ENCODE data around the gene MFSD11.
"Not testable (repeated sequence)": the region's sequence is repeated elsewhere in the genome, so short reads cannot be mapped to it uniquely, and the experiment has no call there.

MFSD11 gene

DNA sequence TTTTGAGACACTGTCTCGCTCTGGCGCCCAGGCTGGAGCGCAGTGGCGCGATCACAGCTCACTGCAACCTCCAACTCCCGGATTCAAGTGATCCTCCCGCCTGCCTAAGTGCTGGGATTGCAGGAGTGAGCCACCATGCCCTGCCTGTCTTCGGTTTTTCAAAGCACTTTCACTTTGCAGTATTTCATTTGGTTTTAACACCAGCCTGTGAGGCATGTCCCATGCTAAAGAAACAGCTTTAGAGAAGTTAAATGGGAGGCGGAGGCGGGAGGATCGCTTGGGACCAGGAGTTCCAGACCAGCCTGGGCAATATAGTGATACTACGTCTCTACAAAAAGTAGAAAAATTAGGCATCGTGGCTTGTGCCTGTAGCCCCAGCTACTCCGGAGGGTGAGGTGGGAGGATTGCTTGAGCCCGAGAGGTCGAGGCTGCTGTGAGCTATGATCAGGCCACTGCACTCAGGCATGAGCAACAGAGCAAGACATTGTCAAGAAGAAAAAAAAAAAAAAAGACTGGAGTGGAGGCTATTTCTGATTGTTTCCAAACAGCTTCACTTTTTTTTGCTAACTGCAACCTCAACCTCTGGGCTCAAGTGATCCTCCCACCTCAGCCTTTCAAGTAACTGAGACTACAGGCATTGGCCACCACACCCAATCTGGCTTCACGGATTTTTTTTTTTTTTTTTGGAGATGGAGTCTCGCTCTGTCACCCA, 10.0 kb upstream of the MFSD11 start:
- DNase-seq = no peak

DNA sequence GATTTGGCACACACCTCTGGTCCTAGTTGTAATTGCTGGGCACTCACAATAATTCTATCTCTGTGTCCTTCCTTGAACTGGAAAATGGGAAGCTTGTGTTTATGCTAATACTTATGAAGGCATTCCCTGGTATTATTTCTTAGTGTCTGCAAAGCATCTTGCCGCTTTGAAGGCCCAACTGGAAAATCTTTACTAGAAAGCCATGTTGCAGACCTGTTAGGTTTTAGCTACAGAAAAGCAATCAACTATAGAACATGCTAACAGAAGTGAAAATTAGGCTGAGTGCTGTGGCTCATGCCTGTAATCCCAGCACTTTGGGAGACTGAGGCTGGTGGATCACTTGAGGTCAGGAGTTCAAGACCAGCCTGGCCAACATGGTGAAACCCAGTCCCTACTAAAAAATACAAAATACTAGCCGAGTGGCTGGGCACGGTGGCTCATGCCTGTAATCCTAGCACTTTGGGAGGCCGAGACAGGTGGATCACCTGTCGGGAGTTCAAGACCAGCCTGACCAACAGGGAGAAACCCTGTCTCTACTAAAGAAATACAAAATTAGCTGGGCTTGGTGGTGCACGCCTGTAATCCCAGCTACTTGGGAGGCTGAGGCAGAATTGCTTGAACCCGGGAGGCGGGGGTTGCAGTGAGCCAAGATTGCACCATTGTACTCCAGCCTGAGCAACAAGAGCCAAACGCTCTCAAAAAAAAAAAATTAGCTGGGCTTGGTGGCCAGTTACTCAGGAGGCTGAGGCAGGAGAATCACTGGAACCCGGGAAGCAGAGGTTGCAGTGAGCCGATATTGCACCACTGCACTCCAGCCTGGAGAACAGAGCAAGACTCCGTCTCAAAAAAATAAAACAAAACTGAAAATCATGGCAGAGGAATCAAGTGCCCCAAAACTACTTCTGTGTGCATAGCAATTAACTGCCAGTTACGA, 5.9 kb upstream of the MFSD11 start:
- not testable (repeated sequence) for DNase-seq

DNA sequence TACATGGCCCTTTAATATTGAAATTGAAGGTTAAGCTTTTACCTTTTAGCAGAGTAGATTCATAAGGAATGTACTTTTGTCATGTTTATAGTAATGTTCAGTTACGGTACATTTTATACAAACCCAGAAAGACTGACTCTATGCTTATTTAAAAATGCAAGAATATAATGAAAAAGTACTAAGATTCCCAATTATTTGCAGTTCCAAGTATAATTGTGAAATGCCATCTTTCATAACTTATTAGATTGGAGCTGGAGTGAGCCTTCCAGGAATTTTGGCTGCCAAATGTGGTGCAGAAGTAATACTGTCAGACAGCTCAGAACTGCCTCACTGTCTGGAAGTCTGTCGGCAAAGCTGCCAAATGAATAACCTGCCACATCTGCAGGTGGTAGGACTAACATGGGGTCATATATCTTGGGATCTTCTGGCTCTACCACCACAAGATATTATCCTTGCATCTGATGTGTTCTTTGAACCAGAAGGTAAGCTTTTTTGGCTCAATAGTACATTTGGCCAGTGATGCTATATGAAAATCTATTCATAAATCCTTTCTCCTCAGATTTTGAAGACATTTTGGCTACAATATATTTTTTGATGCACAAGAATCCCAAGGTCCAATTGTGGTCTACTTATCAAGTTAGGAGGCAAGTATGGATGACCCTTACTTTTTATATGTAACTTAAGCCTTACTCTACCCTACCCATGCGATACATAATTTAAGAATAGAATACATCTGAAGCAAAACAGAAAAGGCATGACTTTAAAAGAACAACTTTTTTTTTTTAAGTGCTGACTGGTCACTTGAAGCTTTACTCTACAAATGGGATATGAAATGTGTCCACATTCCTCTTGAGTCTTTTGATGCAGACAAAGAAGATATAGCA, 4.9 kb upstream of the MFSD11 start:
- DNase-seq = no peak

DNA sequence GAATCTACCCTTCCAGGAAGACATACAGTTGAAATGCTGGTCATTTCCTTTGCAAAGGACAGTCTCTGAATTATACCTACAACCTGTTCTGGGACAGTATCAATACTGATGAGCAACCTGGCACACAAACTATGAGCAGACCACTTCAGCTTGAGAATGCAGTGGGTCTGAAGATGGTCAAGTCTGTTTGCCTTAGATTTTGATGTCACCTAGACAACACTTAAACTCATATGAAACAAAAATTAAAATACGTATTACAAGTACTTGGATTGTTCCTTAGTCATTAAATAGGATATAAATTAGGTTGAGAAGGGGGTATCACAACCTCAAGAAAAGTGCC, 4.3 kb upstream of the MFSD11 start:
- DNase-seq = no peak

DNA sequence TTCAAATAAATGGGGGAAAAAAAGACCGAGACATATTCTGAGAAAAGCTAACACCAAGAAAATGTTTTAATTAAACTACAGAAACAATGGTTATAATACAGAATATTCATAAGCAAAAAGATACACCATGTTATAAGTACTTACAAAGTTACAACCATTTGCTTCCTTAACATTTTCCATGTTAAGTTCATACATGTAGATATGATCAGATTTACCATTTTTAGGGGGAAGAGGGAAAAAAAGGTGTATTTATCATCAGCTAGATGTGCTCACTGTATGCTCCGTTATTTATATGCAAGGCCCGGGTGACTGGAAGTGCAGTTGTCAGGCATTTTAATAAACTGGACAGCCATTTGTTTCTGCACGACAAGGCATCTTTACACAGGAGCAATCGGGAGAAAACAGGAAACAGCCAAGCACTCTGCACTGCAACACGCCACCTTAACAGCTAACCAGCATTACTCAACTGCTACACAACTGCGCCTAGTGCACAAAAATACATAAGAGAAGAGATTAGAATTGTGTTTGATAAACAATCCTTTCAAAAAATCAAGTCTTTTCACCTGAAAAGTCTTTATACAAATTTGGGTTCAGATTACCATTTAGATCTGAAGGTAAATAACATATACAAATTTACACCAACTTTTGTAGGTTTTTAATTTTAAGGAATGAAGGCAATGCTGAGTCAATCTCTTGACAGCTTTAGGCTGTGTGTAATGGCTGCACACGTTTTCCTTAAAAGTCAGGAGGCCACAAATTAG, 3.7 kb upstream of the MFSD11 start:
- DNase-seq = no peak

- DNase-seq = no peak
Measured at GRCh38 chr17:76735006-76735405, 2.9 kb upstream of the MFSD11 start.

- no peak for DNase-seq
Measured at GRCh38 chr17:76735586-76736348, 2.2 kb upstream of the MFSD11 start.

GRCh38 chr17:76736349-76737081, 1.4 kb upstream of the MFSD11 start:
- peak; percentile 34 for DNase-seq

GRCh38 chr17:76737082-76737675, 740 bp upstream of the MFSD11 start, which contains the start of gene SRSF2:
Gene SRSF2, minus strand, starts transcription at chr17:76737331. Its CDS starts 171 bp downstream, at chr17:76737160.
- peak; percentile 98 for DNase-seq

DNA sequence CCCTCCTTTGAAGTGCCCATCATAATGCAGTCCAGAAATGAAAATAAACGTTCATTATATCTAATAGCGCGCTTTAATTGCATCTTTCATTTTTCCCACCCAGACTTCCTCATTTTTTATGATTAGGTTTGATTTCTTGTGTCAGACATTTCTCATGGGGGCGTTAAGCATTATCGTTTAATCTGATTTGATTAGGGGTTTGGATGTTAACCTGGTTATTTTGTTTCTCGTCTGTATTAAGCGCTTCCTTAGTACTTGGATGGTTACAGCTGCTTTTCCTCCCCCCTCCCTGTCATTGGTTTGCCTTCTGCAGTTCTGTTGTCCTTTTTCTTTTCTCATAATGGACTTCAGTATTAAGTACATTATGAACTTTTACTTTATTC, 540 bp downstream of the MFSD11 start:
- DNase-seq = no peak

GRCh38 chr17:76739568-76740115, 1.7 kb downstream of the MFSD11 start:
- not testable (repeated sequence) for DNase-seq

- no peak for DNase-seq
Measured at GRCh38 chr17:76740329-76741118, 2.6 kb downstream of the MFSD11 start.

DNA sequence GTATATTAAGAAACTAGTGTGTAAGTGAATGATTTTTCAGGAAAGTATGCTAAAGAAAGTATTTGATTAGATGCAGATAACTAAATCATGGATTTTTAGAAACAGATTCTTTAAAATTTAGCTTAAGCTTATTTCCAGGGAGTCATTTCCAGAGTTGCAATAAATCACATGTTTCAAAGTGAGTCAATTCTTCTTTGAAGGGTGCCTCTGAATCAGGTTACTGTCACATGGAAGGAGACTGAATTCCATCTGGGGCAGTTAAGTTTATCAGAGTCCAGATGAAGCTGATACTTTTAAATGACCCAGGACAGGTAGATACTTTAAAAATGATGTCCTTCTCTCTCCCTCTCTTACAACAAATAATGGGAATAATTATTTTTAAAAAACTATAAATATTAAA, 5.0 kb downstream of the MFSD11 start:
- DNase-seq = no peak

- DNase-seq = no peak
Measured at GRCh38 chr17:76744747-76745146, 6.8 kb downstream of the MFSD11 start.

DNA sequence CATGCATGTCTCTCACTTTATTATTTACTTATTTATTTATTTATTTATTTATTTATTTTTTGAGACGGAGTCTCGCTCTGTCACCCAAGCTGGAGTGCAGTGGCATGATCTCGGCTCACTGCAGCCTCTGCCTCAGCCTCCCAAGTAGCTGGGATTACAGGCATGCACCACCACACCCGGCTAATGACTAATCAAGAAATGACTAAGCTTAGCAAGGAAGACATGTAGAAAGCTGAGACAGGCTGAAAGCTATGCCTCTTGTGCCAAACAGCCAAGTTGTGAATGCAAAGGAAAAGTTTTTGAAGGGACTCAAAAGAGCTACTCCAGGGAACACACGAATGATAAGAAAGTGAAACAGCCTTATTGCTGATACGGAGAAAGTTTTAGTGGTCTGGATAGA, 7.9 kb downstream of the MFSD11 start:
- not testable (repeated sequence) for DNase-seq

DNA sequence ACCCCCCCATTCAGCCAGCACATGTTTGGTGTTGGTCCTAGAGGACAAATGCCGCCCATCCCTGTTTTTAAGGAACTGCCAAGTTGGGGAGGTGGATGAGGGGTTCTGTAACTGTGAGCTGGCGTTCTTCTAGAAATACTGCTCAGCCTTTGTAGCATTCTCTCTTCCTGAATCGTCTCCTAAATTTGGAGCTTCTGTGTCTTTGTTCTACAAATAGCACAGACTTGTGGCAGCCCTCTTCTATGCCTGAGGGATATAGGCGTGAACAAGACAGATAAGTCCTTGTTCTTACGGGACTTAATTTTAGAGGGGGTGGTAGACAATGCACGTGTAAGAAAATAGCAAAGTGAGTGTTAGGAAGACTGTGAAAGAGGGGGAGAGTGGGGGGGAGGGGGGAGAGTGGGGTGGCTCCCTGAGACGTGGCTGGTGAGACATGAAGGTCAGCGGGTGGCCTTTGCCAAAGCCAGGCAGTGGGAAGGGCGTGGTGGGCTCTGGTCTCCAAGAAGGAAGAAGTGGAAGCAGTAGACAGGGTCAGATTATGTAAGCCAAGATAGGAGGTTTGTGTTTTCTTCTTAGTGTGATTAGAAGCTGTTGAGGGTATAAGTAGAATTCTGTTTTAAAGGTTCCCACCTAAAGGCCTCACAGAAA, 9.9 kb downstream of the MFSD11 start:
- no peak for DNase-seq

DNA sequence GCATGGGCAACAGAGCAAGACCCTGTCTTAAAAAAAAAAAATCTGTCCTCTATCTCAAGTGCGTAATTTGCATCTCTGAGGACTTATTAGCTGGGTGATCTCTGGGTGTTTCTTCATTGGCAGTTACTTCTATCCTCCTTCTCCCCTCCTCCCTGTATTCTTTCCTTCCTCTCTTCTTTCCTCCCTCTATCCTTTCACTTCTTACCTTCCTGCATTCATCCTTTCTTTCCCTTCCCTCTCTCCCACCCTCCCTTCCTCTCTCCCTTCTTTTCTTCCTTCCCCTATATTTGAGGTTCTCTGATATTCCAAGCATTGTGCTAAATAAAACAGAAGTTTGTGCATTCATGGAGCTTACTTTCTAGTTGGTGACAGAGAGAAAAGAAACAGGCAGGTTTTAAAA, 10.7 kb downstream of the MFSD11 start:
- DNase-seq = no peak

GRCh38 chr17:76751416-76751993, 13.6 kb downstream of the MFSD11 start:
- no peak for DNase-seq
